Occipital lobe (tissue), 1 donor: ENCODE results near the gene PPM1G. TPM values are rescaled to one million over a fixed set of nuclear protein-coding genes. Genes with fewer than 3 reads are reported as not detected.

Experiments
- total RNA-seq: library from RNA; depleted of rRNA; stranded (reverse); fragments of >200 nt; gene quantifications from one replicate; pipeline ENCODE4 v1.2.3, GENCODE V29; 2014

The PPM1G gene
- total RNA-seq, 1 donor from 2014 or later = 58.0 TPM

Other genes with a start within 250 kb of the PPM1G start
- 43.7 TPM for gene ATRAID, start 197.6 kb downstream of the PPM1G start, total RNA-seq
- gene SLC5A6, start 197.3 kb downstream of the PPM1G start, total RNA-seq = 15.6 TPM
- 16.2 TPM for gene CAD, start 192.2 kb downstream of the PPM1G start, total RNA-seq
- gene SLC30A3, start 146.5 kb downstream of the PPM1G start, total RNA-seq = 0.47 TPM
- gene DNAJC5G, start 134.2 kb downstream of the PPM1G start, total RNA-seq = not detected
- gene TRIM54, start 127.2 kb downstream of the PPM1G start, total RNA-seq = not detected
- 1.1 TPM for gene UCN, start 101.1 kb downstream of the PPM1G start, total RNA-seq
- gene MPV17, start 86.5 kb downstream of the PPM1G start, total RNA-seq = 36.8 TPM
- 28.2 TPM for gene GTF3C2, start 52.8 kb downstream of the PPM1G start, total RNA-seq
- gene EIF2B4, start 39.3 kb downstream of the PPM1G start, total RNA-seq = 19.2 TPM
- 51.5 TPM for gene SNX17, start 39.0 kb downstream of the PPM1G start, total RNA-seq
- 12.0 TPM for gene ZNF513, start 28.9 kb downstream of the PPM1G start, total RNA-seq
- gene NRBP1, start 19.0 kb upstream of the PPM1G start, total RNA-seq = 58.8 TPM
- not detected for gene KRTCAP3, start 32.8 kb upstream of the PPM1G start, total RNA-seq
- gene IFT172, start 80.2 kb upstream of the PPM1G start, total RNA-seq = 28.5 TPM
- 41.3 TPM for gene FNDC4, start 85.6 kb upstream of the PPM1G start, total RNA-seq
- gene GCKR, start 87.2 kb upstream of the PPM1G start, total RNA-seq = 0.16 TPM
- 55.8 TPM for gene ZNF512, start 173.5 kb upstream of the PPM1G start, total RNA-seq
- 5.9 TPM for gene CCDC121, start 219.4 kb upstream of the PPM1G start, total RNA-seq
- gene GPN1, start 219.5 kb upstream of the PPM1G start, total RNA-seq = 29.6 TPM